CD4-positive, alpha-beta T cell treated with Interleukin-10 for 1 hour (primary cell): ENCODE results near the gene SELENBP1.
"Not testable (repeated sequence)": the region's sequence is repeated elsewhere in the genome, so short reads cannot be mapped to it uniquely, and the experiment has no call there.

Experiments
- DNase-seq: peaks from one replicate; pipeline ENCODE4 v3.0.0-alpha.2; 2020

The SELENBP1 gene

GRCh38 chr1:151372058-151372934 lies at the start of gene SELENBP1:
TSS of gene SELENBP1 (minus strand) at chr1:151372705. CDS start at chr1:151372641, 64 bp downstream.
- DNase-seq, result no peak

GRCh38 chr1:151419819-151420218 lies 47.3 kb upstream of the SELENBP1 start:
- DNase-seq, result no peak

GRCh38 chr1:151418081-151418480 lies 45.6 kb upstream of the SELENBP1 start:
- DNase-seq, result no peak

- no peak for DNase-seq
Observed at GRCh38 chr1:151416231-151416630, 43.7 kb upstream of the SELENBP1 start.

GRCh38 chr1:151411884-151412283 lies 39.4 kb upstream of the SELENBP1 start:
- no peak for DNase-seq

GRCh38 chr1:151408891-151409290 lies 36.4 kb upstream of the SELENBP1 start:
- DNase-seq, result no peak

GRCh38 chr1:151407304-151407703 lies 34.8 kb upstream of the SELENBP1 start:
- DNase-seq, result no peak

GRCh38 chr1:151406176-151406575 lies 33.7 kb upstream of the SELENBP1 start:
- no peak for DNase-seq

GRCh38 chr1:151405187-151405951 lies 32.9 kb upstream of the SELENBP1 start:
- DNase-seq, result no peak

GRCh38 chr1:151403612-151404011 lies 31.1 kb upstream of the SELENBP1 start:
- no peak for DNase-seq

- no peak for DNase-seq
Observed at GRCh38 chr1:151402764-151403163, 30.3 kb upstream of the SELENBP1 start.

- no peak for DNase-seq
Observed at GRCh38 chr1:151401860-151402259, 29.4 kb upstream of the SELENBP1 start.

- no peak for DNase-seq
Observed at GRCh38 chr1:151401125-151401788, 28.8 kb upstream of the SELENBP1 start.

- peak; percentile 91 for DNase-seq
Observed at GRCh38 chr1:151399324-151400171, 27.0 kb upstream of the SELENBP1 start, which contains the start of gene PSMB4. TSS of gene PSMB4 (plus strand) at chr1:151399573. CDS start at chr1:151399588, 15 bp downstream.

- DNase-seq, result not testable (repeated sequence)
Observed at GRCh38 chr1:151396265-151396664, 23.8 kb upstream of the SELENBP1 start.

- DNase-seq, result no peak
Observed at GRCh38 chr1:151393583-151393982, 21.1 kb upstream of the SELENBP1 start.

GRCh38 chr1:151391079-151391563 lies 18.6 kb upstream of the SELENBP1 start:
- DNase-seq, result no peak

- not testable (repeated sequence) for DNase-seq
Observed at GRCh38 chr1:151390221-151391078, 17.9 kb upstream of the SELENBP1 start.

GRCh38 chr1:151386002-151386401 lies 13.5 kb upstream of the SELENBP1 start:
- no peak for DNase-seq

GRCh38 chr1:151384584-151384983 lies 12.1 kb upstream of the SELENBP1 start:
- DNase-seq, result no peak
